HepG2 (cell line): Measurements from ENCODE around the gene CUL1. TPM values are rescaled to one million over a fixed set of nuclear protein-coding genes. Genes with fewer than 3 reads are reported as not detected.

Experiments used
- ATAC-seq: fragments of 200-7000 bp; cut with Tn5 transposase; 3 replicates; pipeline ENCODE4 v1.9.1; 2020; ENCODE audit warnings: mild to moderate bottlenecking, moderate library complexity
- BruUV-seq: library from RNA; stranded (reverse); fragments of 400-500 nt; replicated peaks from 2 replicates; lab custom pipeline; 2021; lab: Mats Ljungman, UMichigan
- CTCF ChIA-PET: fragments of 300-600 bp; formaldehyde crosslinking; extraction: SDS; loops from one replicate; lab custom pipeline; 2021; ENCODE audit warnings: low total read pairs, inconsistent platforms, low intra/inter-chr PET ratio; lab: Yijun Ruan, JAX
- POLR2A ChIA-PET: fragments of 350-600 bp; sonication (Branson Sonifier 250); formaldehyde crosslinking; loops from one replicate; lab custom pipeline; 2020; ENCODE audit warnings: antibody characterized with exemption, inconsistent platforms; lab: Yijun Ruan, JAX
- DNase-seq: peaks from one replicate; pipeline ENCODE4 v3.0.0-alpha.2; 2015; ENCODE audit warnings: low spot score
- FAIRE-seq: peaks from 3 replicates; lab custom pipeline; 2011; peaks lifted over from hg19 to GRCh38; lab: Jason Lieb, UNC
- H2AFZ ChIP-seq: one replicate; pipeline ENCODE4 v1.6.1; 2011; ENCODE audit warnings: low read length, inconsistent platforms
- H3K27ac ChIP-seq: fragments of 300-600 bp; 3 replicates; pipeline ENCODE4 v1.8.0; 2011; ENCODE audit warnings: mixed run types, mild to moderate bottlenecking, mixed read lengths, low read length, inconsistent platforms; ENCODE audit not compliant: insufficient read depth; ENCODE audit errors: extremely low read length
- H3K27me3 ChIP-seq, 2 experiments: fragments of 200-600 bp in 1 of 2; 2 replicates in 1 of 2; 3 replicates in 1 of 2; pipeline versions ENCODE4 v1.6.0 to v1.8.0; 2011; ENCODE audit warnings: low read length in 2 of 2, mild to moderate bottlenecking in 2 of 2, moderate library complexity in 2 of 2, inconsistent platforms in 1 of 2; ENCODE audit not compliant: insufficient read depth in 2 of 2, control insufficient read depth in 1 of 2
- H3K36me3 ChIP-seq, 2 experiments: fragments of 200-600 bp in 1 of 2; replicated peaks in 1 of 2; 2 replicates in 1 of 2; 3 replicates in 1 of 2; pipeline versions ENCODE4 v1.5.1 to v1.8.0; 2011; ENCODE audit warnings: low read length in 2 of 2, inconsistent platforms in 1 of 2; ENCODE audit not compliant: insufficient read depth in 2 of 2, control insufficient read depth in 1 of 2
- H3K4me1 ChIP-seq: 2 replicates; pipeline ENCODE4 v1.5.1; 2012; ENCODE audit warnings: low read length, inconsistent platforms; ENCODE audit not compliant: insufficient read depth
- H3K4me2 ChIP-seq: 2 replicates; pipeline ENCODE4 v1.6.0; 2011; ENCODE audit warnings: low read depth, low read length, inconsistent platforms
- H3K4me3 ChIP-seq, 3 experiments: fragments of 200-600 bp in 1 of 3; sonication (generic), shearing (Covaris generic) in 1 of 3; replicated peaks in 1 of 3; 2 replicates each; pipeline ENCODE4 v1.5.1; 2011 to 2016; ENCODE audit warnings: low read length in 3 of 3, inconsistent platforms in 2 of 3, low read depth in 2 of 3, mild to moderate bottlenecking in 2 of 3, control low read depth in 1 of 3, mixed read lengths in 1 of 3; ENCODE audit not compliant: insufficient read depth in 1 of 3
- H3K79me2 ChIP-seq: one replicate; pipeline ENCODE4 v1.6.1; 2011; ENCODE audit warnings: low read length, inconsistent platforms; ENCODE audit not compliant: insufficient read depth
- H3K9ac ChIP-seq: 2 replicates; pipeline ENCODE4 v1.6.0; 2011; ENCODE audit warnings: mild to moderate bottlenecking, low read depth, low read length, inconsistent platforms; ENCODE audit not compliant: insufficient read depth
- H3K9me3 ChIP-seq: 2 replicates; pipeline ENCODE4 v1.5.1; 2012; ENCODE audit warnings: mild to moderate bottlenecking, low read length
- H4K20me1 ChIP-seq: 2 replicates; pipeline ENCODE4 v1.6.0; 2011; ENCODE audit warnings: inconsistent platforms, mild to moderate bottlenecking, low read length, moderate library complexity; ENCODE audit not compliant: insufficient read depth
- BORCS8-MEF2B ChIP-seq: sonication (generic); formaldehyde crosslinking; IDR thresholded peaks from 2 replicates; pipeline ENCODE4 v1.8.0; 2022; ENCODE audit warnings: mild to moderate bottlenecking, missing genetic modification reagents
- IKZF1 ChIP-seq: fragments of 450-650 bp; IDR thresholded peaks from 2 replicates; pipeline ENCODE4 v1.7.1; 2016
- KAT8 ChIP-seq: IDR thresholded peaks from 2 replicates; pipeline ENCODE4 v1.6.1; 2016; ENCODE audit warnings: missing genetic modification reagents, missing compliant biosample characterization
- TCF12 ChIP-seq, 2 experiments: fragments of 450-650 bp in 1 of 2; sonication (generic) in 1 of 2; formaldehyde crosslinking in 1 of 2; IDR thresholded peaks; 2 replicates each; pipeline versions ENCODE4 v1.6.1 to v1.8.0; 2017 to 2022; ENCODE audit warnings: antibody characterized with exemption in 1 of 2, mild to moderate bottlenecking in 1 of 2, missing genetic modification reagents in 1 of 2, moderate library complexity in 1 of 2
- ZNF292 ChIP-seq: sonication (generic); formaldehyde crosslinking; IDR thresholded peaks from 2 replicates; pipeline ENCODE4 v1.8.1; 2022; ENCODE audit warnings: mild to moderate bottlenecking, low read depth, missing genetic modification reagents, borderline replicate concordance
- ZSCAN12 ChIP-seq: sonication (generic); formaldehyde crosslinking; IDR thresholded peaks from 2 replicates; pipeline ENCODE4 v1.9.0; 2021; ENCODE audit warnings: mild to moderate bottlenecking, missing genetic modification reagents
- WGBS: methylation state at CpG from one replicate; pipeline ENCODE4 v1.1.6; 2017; ENCODE audit warnings: low lambda C conversion rate; 5-methylcytosine and 5-hydroxymethylcytosine counted together
- in situ Hi-C: cut with HindIII; loops from 2 replicates; pipeline ENCODE4 v1.10.0; 2017; ENCODE audit warnings: low pct_unique_long_range_greater_than_20kb; ENCODE audit not compliant: extremely low pct_ligation_motif_present
- intact Hi-C: fragments of 100-400 bp; cut with micrococcal nuclease; formaldehyde crosslinking; loops from one replicate; pipeline ENCODE4 v1.10.0; 2022; ENCODE audit not compliant: unreplicated experiment
- polyA plus RNA-seq, 8 experiments: library from polyadenylated mRNA; depleted of rRNA in 3 of 8; stranded (reverse) in 7 of 8; unstranded in 1 of 8; fragments of >200 nt; fragmentation: Illumina TruSeq in 4 of 8; extraction: Trizol in 4 of 8; gene quantifications; 2 replicates each; pipeline versions ENCODE4 v1.2.1 to v1.2.3, GENCODE V29; 2011 to 2016; ENCODE audit warnings: low read depth in 4 of 8, missing spikeins in 1 of 8, mixed read lengths in 1 of 8; ENCODE audit not compliant: insufficient read depth in 1 of 8
- total RNA-seq, 5 experiments: library from RNA; depleted of rRNA; stranded (reverse); fragments of >200 nt; fragmentation: Illumina TruSeq; extraction: Trizol; gene quantifications; 2 replicates each; pipeline ENCODE4 v1.2.3, GENCODE V29; 2016; ENCODE audit warnings: low read depth in 1 of 5
- TF ChIP-seq, protein P1 (sequence below): sonication (generic); formaldehyde crosslinking; IDR thresholded peaks from 2 replicates; pipeline ENCODE4 v1.4.0; 2020; ENCODE audit warnings: missing genetic modification reagents, borderline replicate concordance
- TF ChIP-seq, protein P2 (sequence below): sonication (generic); formaldehyde crosslinking; IDR thresholded peaks from 2 replicates; pipeline ENCODE4 v1.4.0; 2020; ENCODE audit warnings: missing genetic modification reagents
- TF ChIP-seq, protein P3 (sequence below): sonication (generic); formaldehyde crosslinking; IDR thresholded peaks from 2 replicates; pipeline ENCODE4 v1.8.1; 2023; ENCODE audit warnings: mild to moderate bottlenecking, missing genetic modification reagents, borderline replicate concordance

The CUL1 gene
- total and polyA plus RNA-seq, 2 of the 13 experiments (the other 11 are each of a cell fraction or from before 2014, with no cell fraction given): 30.1 to 45.9 TPM

GRCh38 chr7:148763622-148764021 is 64.9 kb downstream of the CUL1 start (continued):
- TF ChIP-seq, protein P1, sequence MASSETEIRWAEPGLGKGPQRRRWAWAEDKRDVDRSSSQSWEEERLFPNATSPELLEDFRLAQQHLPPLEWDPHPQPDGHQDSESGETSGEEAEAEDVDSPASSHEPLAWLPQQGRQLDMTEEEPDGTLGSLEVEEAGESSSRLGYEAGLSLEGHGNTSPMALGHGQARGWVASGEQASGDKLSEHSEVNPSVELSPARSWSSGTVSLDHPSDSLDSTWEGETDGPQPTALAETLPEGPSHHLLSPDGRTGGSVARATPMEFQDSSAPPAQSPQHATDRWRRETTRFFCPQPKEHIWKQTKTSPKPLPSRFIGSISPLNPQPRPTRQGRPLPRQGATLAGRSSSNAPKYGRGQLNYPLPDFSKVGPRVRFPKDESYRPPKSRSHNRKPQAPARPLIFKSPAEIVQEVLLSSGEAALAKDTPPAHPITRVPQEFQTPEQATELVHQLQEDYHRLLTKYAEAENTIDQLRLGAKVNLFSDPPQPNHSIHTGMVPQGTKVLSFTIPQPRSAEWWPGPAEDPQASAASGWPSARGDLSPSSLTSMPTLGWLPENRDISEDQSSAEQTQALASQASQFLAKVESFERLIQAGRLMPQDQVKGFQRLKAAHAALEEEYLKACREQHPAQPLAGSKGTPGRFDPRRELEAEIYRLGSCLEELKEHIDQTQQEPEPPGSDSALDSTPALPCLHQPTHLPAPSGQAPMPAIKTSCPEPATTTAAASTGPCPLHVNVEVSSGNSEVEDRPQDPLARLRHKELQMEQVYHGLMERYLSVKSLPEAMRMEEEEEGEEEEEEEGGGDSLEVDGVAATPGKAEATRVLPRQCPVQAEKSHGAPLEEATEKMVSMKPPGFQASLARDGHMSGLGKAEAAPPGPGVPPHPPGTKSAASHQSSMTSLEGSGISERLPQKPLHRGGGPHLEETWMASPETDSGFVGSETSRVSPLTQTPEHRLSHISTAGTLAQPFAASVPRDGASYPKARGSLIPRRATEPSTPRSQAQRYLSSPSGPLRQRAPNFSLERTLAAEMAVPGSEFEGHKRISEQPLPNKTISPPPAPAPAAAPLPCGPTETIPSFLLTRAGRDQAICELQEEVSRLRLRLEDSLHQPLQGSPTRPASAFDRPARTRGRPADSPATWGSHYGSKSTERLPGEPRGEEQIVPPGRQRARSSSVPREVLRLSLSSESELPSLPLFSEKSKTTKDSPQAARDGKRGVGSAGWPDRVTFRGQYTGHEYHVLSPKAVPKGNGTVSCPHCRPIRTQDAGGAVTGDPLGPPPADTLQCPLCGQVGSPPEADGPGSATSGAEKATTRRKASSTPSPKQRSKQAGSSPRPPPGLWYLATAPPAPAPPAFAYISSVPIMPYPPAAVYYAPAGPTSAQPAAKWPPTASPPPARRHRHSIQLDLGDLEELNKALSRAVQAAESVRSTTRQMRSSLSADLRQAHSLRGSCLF (CRISPR knock-in tag): no peak
- no peak for TF ChIP-seq ZNF292 (CRISPR knock-in tag)
- no peak for TF ChIP-seq ZSCAN12

DNA sequence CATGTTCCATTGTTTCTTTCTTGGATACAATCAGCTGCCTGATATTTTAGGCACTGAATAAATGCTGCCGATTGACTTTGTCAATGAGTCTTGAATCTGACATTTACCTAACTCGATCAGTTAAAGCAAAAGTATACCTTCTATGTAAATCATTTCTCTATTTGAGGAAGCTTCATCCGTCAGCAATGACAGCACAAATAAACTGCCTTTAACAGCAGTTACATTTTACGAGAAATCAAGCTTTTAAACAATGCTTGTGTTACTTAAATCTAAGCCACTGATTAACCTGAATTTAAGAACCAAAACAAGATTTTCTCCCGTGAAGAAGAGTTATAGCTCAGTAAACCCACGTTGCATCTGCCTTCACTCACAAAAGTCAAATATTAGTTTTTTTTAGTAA is 71.3 kb downstream of the CUL1 start:
- Histone ChIP-seq H3K27me3 (no peaks in the 10 kb centered on the region), H3K9me3 (no peaks in the 10 kb centered on the region)
- TF ChIP-seq, protein P2, sequence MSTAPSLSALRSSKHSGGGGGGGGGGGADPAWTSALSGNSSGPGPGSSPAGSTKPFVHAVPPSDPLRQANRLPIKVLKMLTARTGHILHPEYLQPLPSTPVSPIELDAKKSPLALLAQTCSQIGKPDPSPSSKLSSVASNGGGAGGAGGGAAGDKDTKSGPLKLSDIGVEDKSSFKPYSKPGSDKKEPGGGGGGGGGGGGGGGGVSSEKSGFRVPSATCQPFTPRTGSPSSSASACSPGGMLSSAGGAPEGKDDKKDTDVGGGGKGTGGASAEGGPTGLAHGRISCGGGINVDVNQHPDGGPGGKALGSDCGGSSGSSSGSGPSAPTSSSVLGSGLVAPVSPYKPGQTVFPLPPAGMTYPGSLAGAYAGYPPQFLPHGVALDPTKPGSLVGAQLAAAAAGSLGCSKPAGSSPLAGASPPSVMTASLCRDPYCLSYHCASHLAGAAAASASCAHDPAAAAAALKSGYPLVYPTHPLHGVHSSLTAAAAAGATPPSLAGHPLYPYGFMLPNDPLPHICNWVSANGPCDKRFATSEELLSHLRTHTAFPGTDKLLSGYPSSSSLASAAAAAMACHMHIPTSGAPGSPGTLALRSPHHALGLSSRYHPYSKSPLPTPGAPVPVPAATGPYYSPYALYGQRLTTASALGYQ: no peak
- TF ChIP-seq BORCS8-MEF2B (CRISPR knock-in tag) (no peak), IKZF1 (no peak), TCF12 (IDR thresholded peaks at IDR 0.05) (no peak), TCF12 (CRISPR knock-in tag; IDR thresholded peaks at IDR 0.05) (no peak), KAT8 (CRISPR knock-in tag) (no peak)
- TF ChIP-seq, protein P3, sequence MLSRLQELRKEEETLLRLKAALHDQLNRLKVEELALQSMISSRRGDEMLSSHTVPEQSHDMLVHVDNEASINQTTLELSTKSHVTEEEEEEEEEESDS (CRISPR knock-in tag): no peak
- TF ChIP-seq, all 625 proteins: peak for 0
- FAIRE-seq (no peak), DNase-seq (no peak), ATAC-seq (no peak)
- H4K20me1 ChIP-seq: no peaks in the 10 kb centered on the region
- no peaks in the 10 kb centered on the region for H3K79me2 ChIP-seq
- no peaks in the 10 kb centered on the region for H3K4me1 ChIP-seq
- no peak overlapping the region for H3K9ac ChIP-seq
- no peak overlapping the region for H3K27ac ChIP-seq
- H2AFZ ChIP-seq: no peak overlapping the region
- in situ Hi-C loops (no loop called here), intact Hi-C loops (no loop called here)
- 93% methylated on average over 6 of the region's 6 CpGs for WGBS
- H3K4me2 ChIP-seq: no peak overlapping the region
- ChIA-PET CTCF (no interaction called here), POLR2A (no interaction called here)
- H3K36me3 ChIP-seq: peaks cover 6 to 77% of the 10 kb centered on the region in 2 experiments
- no TSS peak for BruUV-seq
- no peak overlapping the region for H3K4me3 ChIP-seq
